GM19395 (cell line): ENCODE data around the gene CALCOCO1.
"Not testable (repeated sequence)": the region's sequence is repeated elsewhere in the genome, so short reads cannot be mapped to it uniquely, and the experiment has no call there.

Experiments
- ATAC-seq: cut with Tn5 transposase; IDR thresholded peaks from one replicate; pipeline ENCODE4 v1.9.1; 2021; ENCODE audit warnings: mild to moderate bottlenecking, moderate library complexity; ENCODE audit not compliant: unreplicated experiment

CALCOCO1 gene

GRCh38 chr12:53734425-53734824, 7.2 kb upstream of the CALCOCO1 start:
- ATAC-seq, result no peak

GRCh38 chr12:53733807-53734200, 6.6 kb upstream of the CALCOCO1 start:
- ATAC-seq, result no peak

GRCh38 chr12:53733051-53733806, 6.0 kb upstream of the CALCOCO1 start:
- ATAC-seq, result no peak

GRCh38 chr12:53729644-53730043, 2.4 kb upstream of the CALCOCO1 start:
- ATAC-seq, result no peak

- ATAC-seq, result no peak
Measured at GRCh38 chr12:53728206-53728605, 954 bp upstream of the CALCOCO1 start.

- no peak for ATAC-seq
Measured at GRCh38 chr12:53726946-53727309, 324 bp downstream of the CALCOCO1 start.

GRCh38 chr12:53726341-53726740, 911 bp downstream of the CALCOCO1 start:
- ATAC-seq, result no peak

- no peak for ATAC-seq
Measured at GRCh38 chr12:53725824-53726223, 1.4 kb downstream of the CALCOCO1 start.

- no peak for ATAC-seq
Measured at GRCh38 chr12:53722450-53723041, 4.7 kb downstream of the CALCOCO1 start.

- ATAC-seq, result no peak
Measured at GRCh38 chr12:53720946-53721345, 6.3 kb downstream of the CALCOCO1 start.

GRCh38 chr12:53719649-53720048, 7.6 kb downstream of the CALCOCO1 start:
- ATAC-seq, result no peak

- ATAC-seq, result not testable (repeated sequence)
Measured at GRCh38 chr12:53718567-53718966, 8.7 kb downstream of the CALCOCO1 start.

- ATAC-seq, result no peak
Measured at GRCh38 chr12:53717319-53717718, 9.9 kb downstream of the CALCOCO1 start.

- no peak for ATAC-seq
Measured at GRCh38 chr12:53714004-53714403, 13.2 kb downstream of the CALCOCO1 start.

GRCh38 chr12:53713516-53713915, 13.7 kb downstream of the CALCOCO1 start:
- no peak for ATAC-seq

- no peak for ATAC-seq
Measured at GRCh38 chr12:53712059-53712643, 15.1 kb downstream of the CALCOCO1 start.

- ATAC-seq, result no peak
Measured at GRCh38 chr12:53710091-53710490, 17.2 kb downstream of the CALCOCO1 start.

GRCh38 chr12:53709671-53710070, 17.6 kb downstream of the CALCOCO1 start:
- ATAC-seq, result no peak

GRCh38 chr12:53706080-53706479, 21.2 kb downstream of the CALCOCO1 start:
- no peak for ATAC-seq

- ATAC-seq, result no peak
Measured at GRCh38 chr12:53703756-53704155, 23.5 kb downstream of the CALCOCO1 start.

GRCh38 chr12:53701518-53702264, 25.6 kb downstream of the CALCOCO1 start:
- no peak for ATAC-seq

GRCh38 chr12:53700567-53700966, 26.7 kb downstream of the CALCOCO1 start:
- no peak for ATAC-seq
